ENCODE results near the gene TRIM40. TPM values are rescaled to one million over a fixed set of nuclear protein-coding genes. Genes with fewer than 3 reads are reported as not detected.

Gene TRIM40
- polyA plus RNA-seq, 2 of the 4 experiments (the other 2 are of a cell fraction): 0.05 TPM

DNA sequence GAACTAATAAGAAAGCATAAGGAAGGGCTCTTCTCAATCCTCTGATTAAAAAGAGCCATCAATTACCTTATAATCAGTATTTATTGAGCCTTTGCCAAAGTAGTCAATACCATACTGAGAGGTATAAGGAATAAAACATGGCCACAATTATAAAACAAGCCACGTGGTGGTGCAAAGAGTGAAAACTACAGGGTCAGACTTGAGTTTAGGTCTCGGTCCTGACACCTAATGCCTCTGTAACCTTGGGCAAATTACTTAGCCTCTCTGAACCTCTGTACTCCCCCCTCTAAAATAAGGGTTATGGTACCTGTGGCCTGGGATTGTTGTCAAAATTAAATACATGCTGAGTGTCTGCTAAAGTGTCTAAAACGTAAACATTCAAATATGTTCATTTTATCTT lies 13.3 kb downstream of the TRIM40 start:
- no peak overlapping the region for H3K27ac ChIP-seq
- H3K4me2 ChIP-seq: no peak overlapping the region
- H3K9me3 ChIP-seq: no peaks in the 10 kb centered on the region
- peaks cover 7% of the 10 kb centered on the region for H3K4me1 ChIP-seq
- ChIA-PET CTCF (interaction anchor here (0.6 to 7.2 kb wide), 2 partner anchors 18 to 30 kb away, joined by 3 to 56 read pairs; no protein-coding TSS in a partner anchor), POLR2A (no interaction called here)
- DNase-seq (ENCODE audit: low read depth in 1 of 2, low spot score in 1 of 2) (no peak), FAIRE-seq (no peak), ATAC-seq (no peak)
- H3K4me3 ChIP-seq: no peak overlapping the region
- WGBS (ENCODE audit: missing lambda C conversion rate): 40% methylated on average over 3 of the region's 3 CpGs
- TF ChIP-seq, protein P1, sequence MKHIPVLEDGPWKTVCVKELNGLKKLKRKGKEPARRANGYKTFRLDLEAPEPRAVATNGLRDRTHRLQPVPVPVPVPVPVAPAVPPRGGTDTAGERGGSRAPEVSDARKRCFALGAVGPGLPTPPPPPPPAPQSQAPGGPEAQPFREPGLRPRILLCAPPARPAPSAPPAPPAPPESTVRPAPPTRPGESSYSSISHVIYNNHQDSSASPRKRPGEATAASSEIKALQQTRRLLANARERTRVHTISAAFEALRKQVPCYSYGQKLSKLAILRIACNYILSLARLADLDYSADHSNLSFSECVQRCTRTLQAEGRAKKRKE (CRISPR knock-in tag; IDR thresholded peaks at IDR 0.05; ENCODE audit: low read depth): no peak
- TF ChIP-seq SREBF2 (IDR thresholded peaks at IDR 0.05) (no peak), RFX5 (IDR thresholded peaks at IDR 0.05) (no peak), ZSCAN20 (CRISPR knock-in tag; IDR thresholded peaks at IDR 0.05) (no peak), ZFP36 (IDR thresholded peaks at IDR 0.05; ENCODE audit: borderline replicate concordance, partially characterized antibody) (no peak), NR3C1 (IDR thresholded peaks at IDR 0.05) (no peak), RNF2 (IDR thresholded peaks at IDR 0.05; ENCODE audit: borderline replicate concordance, low read depth) (no peak), TFCP2L1 (CRISPR knock-in tag; IDR thresholded peaks at IDR 0.05) (no peak), MYC (IDR thresholded peaks at IDR 0.05; ENCODE audit: borderline replicate concordance, low read length) (no peak), POLR2AphosphoS2 (conservative IDR thresholded peaks at IDR 0.05; ENCODE audit: low read length) (no peak)
- TF ChIP-seq, protein P2, sequence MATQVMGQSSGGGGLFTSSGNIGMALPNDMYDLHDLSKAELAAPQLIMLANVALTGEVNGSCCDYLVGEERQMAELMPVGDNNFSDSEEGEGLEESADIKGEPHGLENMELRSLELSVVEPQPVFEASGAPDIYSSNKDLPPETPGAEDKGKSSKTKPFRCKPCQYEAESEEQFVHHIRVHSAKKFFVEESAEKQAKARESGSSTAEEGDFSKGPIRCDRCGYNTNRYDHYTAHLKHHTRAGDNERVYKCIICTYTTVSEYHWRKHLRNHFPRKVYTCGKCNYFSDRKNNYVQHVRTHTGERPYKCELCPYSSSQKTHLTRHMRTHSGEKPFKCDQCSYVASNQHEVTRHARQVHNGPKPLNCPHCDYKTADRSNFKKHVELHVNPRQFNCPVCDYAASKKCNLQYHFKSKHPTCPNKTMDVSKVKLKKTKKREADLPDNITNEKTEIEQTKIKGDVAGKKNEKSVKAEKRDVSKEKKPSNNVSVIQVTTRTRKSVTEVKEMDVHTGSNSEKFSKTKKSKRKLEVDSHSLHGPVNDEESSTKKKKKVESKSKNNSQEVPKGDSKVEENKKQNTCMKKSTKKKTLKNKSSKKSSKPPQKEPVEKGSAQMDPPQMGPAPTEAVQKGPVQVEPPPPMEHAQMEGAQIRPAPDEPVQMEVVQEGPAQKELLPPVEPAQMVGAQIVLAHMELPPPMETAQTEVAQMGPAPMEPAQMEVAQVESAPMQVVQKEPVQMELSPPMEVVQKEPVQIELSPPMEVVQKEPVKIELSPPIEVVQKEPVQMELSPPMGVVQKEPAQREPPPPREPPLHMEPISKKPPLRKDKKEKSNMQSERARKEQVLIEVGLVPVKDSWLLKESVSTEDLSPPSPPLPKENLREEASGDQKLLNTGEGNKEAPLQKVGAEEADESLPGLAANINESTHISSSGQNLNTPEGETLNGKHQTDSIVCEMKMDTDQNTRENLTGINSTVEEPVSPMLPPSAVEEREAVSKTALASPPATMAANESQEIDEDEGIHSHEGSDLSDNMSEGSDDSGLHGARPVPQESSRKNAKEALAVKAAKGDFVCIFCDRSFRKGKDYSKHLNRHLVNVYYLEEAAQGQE (IDR thresholded peaks at IDR 0.05): no peak
- TF ChIP-seq, protein P3, sequence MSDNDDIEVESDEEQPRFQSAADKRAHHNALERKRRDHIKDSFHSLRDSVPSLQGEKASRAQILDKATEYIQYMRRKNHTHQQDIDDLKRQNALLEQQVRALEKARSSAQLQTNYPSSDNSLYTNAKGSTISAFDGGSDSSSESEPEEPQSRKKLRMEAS (IDR thresholded peaks at IDR 0.05): no peak

DNA sequence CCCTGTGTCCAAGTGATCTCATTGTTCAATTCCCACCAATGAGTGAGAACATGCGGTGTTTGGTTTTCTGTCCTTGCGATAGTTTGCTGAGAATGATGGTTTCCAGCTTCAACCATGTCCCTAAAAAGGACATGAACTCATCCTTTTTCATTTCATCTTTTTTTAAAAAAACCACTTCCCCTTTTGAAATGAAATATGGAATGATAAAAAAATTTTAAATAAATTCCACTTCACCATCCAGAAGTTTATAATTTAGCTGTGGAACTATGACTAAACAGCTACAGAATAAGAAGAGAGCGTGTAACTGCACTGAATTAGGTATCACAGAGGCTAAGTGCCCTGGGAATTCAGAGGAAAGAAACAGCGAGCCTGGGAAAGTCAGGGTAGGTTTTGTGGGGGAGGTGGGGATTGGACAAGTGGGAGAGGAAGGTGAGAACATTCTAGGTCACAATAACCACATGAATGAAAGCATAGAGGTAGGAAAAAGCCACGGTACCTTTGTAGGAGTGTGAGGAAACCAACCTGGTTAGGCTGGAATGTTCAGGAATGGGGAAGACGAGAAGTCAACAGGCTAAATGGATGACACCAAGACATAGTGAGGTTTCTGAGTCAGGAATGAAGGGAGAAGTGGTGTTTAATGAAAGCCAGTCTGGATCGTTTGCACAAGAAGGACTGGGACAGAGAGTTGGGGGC lies 14.1 kb downstream of the TRIM40 start:
- no peak overlapping the region for H3K4me2 ChIP-seq

DNA sequence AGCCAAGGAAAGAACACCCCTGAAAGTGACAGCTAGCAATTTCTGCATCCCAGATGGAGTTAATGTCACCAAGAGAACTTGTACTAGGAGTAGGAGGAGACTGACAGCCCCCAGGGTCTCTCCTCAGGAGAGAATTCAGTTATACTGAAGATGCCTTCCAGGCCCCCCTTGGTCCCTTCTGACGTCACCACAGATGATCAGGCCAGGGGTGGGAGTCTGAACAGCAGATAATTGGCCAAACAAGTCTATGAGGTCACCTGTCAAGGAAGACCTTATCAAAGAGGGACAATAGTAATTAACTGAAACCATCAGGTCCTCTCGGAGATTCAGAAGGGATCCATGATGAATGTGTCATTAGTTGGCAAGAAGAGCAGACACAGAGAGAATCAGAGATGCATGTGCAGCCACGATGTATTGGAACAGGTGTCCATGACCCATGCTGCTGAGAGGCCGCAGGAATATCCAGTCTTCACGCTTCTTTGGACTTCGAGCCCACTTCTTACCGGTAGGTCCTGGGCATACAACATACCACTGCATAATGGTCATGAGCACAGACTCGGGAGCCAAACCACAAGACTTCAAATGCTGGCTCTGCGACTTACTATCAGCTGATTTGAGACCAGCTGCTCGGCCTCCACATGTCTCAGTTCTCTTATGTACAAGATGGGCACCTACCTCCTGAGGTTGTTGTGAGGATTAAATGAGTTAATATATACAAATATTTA lies 14.9 kb downstream of the TRIM40 start:
- POLR2A ChIA-PET: no interaction called here
- 74% methylated on average over 10 of the region's 10 CpGs for WGBS (ENCODE audit: missing lambda C conversion rate)
- CTCF ChIA-PET: interaction anchor here (1.2 to 1.9 kb wide), 2 partner anchors 20 to 49 kb away, joined by 3 to 6 read pairs; no protein-coding TSS in a partner anchor
- FAIRE-seq: no peak
- H3K4me3 ChIP-seq: no peak overlapping the region
- H3K27ac ChIP-seq: no peak overlapping the region
- TF ChIP-seq, protein P4, sequence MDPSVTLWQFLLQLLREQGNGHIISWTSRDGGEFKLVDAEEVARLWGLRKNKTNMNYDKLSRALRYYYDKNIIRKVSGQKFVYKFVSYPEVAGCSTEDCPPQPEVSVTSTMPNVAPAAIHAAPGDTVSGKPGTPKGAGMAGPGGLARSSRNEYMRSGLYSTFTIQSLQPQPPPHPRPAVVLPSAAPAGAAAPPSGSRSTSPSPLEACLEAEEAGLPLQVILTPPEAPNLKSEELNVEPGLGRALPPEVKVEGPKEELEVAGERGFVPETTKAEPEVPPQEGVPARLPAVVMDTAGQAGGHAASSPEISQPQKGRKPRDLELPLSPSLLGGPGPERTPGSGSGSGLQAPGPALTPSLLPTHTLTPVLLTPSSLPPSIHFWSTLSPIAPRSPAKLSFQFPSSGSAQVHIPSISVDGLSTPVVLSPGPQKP (IDR thresholded peaks at IDR 0.05; ENCODE audit: low read depth, low read length): no peak
- TF ChIP-seq POLR2A (IDR thresholded peaks at IDR 0.05; ENCODE audit: low read length) (no peak), ZFP36 (IDR thresholded peaks at IDR 0.05; ENCODE audit: borderline replicate concordance, partially characterized antibody) (no peak), SMC3 (IDR thresholded peaks at IDR 0.05) (no peak), KDM5A (IDR thresholded peaks at IDR 0.05) (no peak), FOXS1 (CRISPR knock-in tag; IDR thresholded peaks at IDR 0.05) (no peak), JUNB (IDR thresholded peaks at IDR 0.05) (no peak), HOXB13 (CRISPR knock-in tag; IDR thresholded peaks at IDR 0.05; ENCODE audit: low read depth) (no peak)
- ATAC-seq: no peak
- H3K4me2 ChIP-seq: no peak overlapping the region
- peaks cover 22% of the 10 kb centered on the region for H3K4me1 ChIP-seq
- H3K9me3 ChIP-seq: no peaks in the 10 kb centered on the region
- no peak for DNase-seq (ENCODE audit: low read depth in 1 of 2, low spot score in 1 of 2)

More for the DNA sequence above, 14.1 kb downstream of the TRIM40 start:
- H3K4me3 ChIP-seq: no peak overlapping the region
- no peak for FAIRE-seq
- ATAC-seq: no peak
- WGBS (ENCODE audit: missing lambda C conversion rate): 67% methylated on average over 7 of the region's 7 CpGs
- POLR2A ChIA-PET: no interaction called here
- H3K9me3 ChIP-seq: no peaks in the 10 kb centered on the region
- CTCF ChIA-PET: interaction anchor here (1.2 kb wide), 1 partner anchor 48 kb away, joined by 3 read pairs; no protein-coding TSS in a partner anchor
- TF ChIP-seq TP53 (CRISPR knock-in tag; IDR thresholded peaks at IDR 0.05) (no peak), NR3C1 (IDR thresholded peaks at IDR 0.05) (no peak), RARB (CRISPR knock-in tag; IDR thresholded peaks at IDR 0.05) (no peak)
- no peak overlapping the region for H3K27ac ChIP-seq
- H3K4me1 ChIP-seq: peaks cover 14% of the 10 kb centered on the region
- DNase-seq (ENCODE audit: low read depth in 1 of 2, low spot score in 1 of 2): no peak

Measured in A549 (cell line).